ENCODE measurements around the gene FCF1. TPM values are rescaled to one million over a fixed set of nuclear protein-coding genes. Genes with fewer than 3 reads are reported as not detected.

The FCF1 gene
- 61.5 and 62.3 TPM in 2 replicates for total RNA-seq (2022)
- Bru-seq, nascent RNA: percentile 79 among the genes with signal in this experiment
- BruChase-seq, experiment 1, labeled RNA remaining after a 6-hour chase: percentile 90 among the genes with signal in this experiment
- percentile 80 among the genes with signal in this experiment for BruChase-seq, experiment 2, labeled RNA remaining after a 2-hour chase
- long read RNA-seq: 0 reads

- peak within 1 kb of the TSS; percentile 99 for H3K27ac Mint-ChIP-seq (ENCODE audit: low read depth, unreplicated experiment)
- intact Hi-C loops (cut with micrococcal nuclease): loop anchor here (1.0 kb wide), 2 partner anchors 103 to 181 kb away; no protein-coding TSS in a partner anchor
These were observed at the start of gene FCF1, which contains the start of gene AREL1 for GRCh38 chr14:74712499-74713394. Gene FCF1 (plus strand): TSS chr14:74713144. CDS start chr14:74713198, 54 bp downstream. Gene AREL1 (minus strand): TSS chr14:74713080. CDS start chr14:74685615, 27,465 bp downstream.

GRCh38 chr14:74663884-74664283 is 49.1 kb upstream of the FCF1 start:
- BruUV-seq (replicated peaks): no TSS peak
- H3K36me3 Mint-ChIP-seq (ENCODE audit: insufficient read depth, unreplicated experiment): peaks cover 69% of the 10 kb centered on the region

More at GRCh38 chr14:74712499-74713394, at the start of gene FCF1, which contains the start of gene AREL1:
- Mint-ChIP-seq H3K4me3 (ENCODE audit: unreplicated experiment) (peak within 1 kb of the TSS; percentile 99), H3K9me3 (ENCODE audit: unreplicated experiment) (no peaks in the 10 kb centered on the region), H3K4me1 (ENCODE audit: insufficient read depth, unreplicated experiment) (peaks cover 13% of the 10 kb centered on the region), H3K36me3 (ENCODE audit: insufficient read depth, unreplicated experiment) (peaks cover 47% of the 10 kb centered on the region), H3K27me3 (ENCODE audit: insufficient read depth, unreplicated experiment) (no peaks in the 10 kb centered on the region)
- DNase-seq (ENCODE audit: unreplicated experiment): peak; percentile 89
- POLR2A ChIA-PET: interaction anchor here (0.6 to 3.2 kb wide), 23 partner anchors 8 to 762 kb away, joined by 3 to 16 read pairs (median 3); partner anchors contain the start of genes ABCD4, COQ6 and YLPM1
- CTCF ChIA-PET: interaction anchor here (0.5 to 2.2 kb wide), 6 partner anchors 70 to 146 kb away, joined by 3 to 8 read pairs (median 3); no protein-coding TSS in a partner anchor
- TSS peak; percentile 64 for BruUV-seq (replicated peaks)
- TF ChIP-seq CTCF (IDR thresholded peaks at IDR 0.05; ENCODE audit: unreplicated experiment): no peak

GRCh38 chr14:74664717-74665116 is 48.2 kb upstream of the FCF1 start:
- POLR2A ChIA-PET: no interaction called here
- peaks cover 5% of the 10 kb centered on the region for H3K4me1 Mint-ChIP-seq (ENCODE audit: insufficient read depth, unreplicated experiment)
- CTCF ChIA-PET: interaction anchor here (1.0 kb wide), 1 partner anchor 55 kb away, joined by 3 read pairs; no protein-coding TSS in a partner anchor
- no peak overlapping the region for H3K27ac Mint-ChIP-seq (ENCODE audit: low read depth, unreplicated experiment)
- no peaks in the 10 kb centered on the region for H3K9me3 Mint-ChIP-seq (ENCODE audit: unreplicated experiment)
- no peak for DNase-seq (ENCODE audit: unreplicated experiment)
- H3K36me3 Mint-ChIP-seq (ENCODE audit: insufficient read depth, unreplicated experiment): peaks cover 76% of the 10 kb centered on the region
- TF ChIP-seq CTCF (IDR thresholded peaks at IDR 0.05; ENCODE audit: unreplicated experiment): no peak
- H3K27me3 Mint-ChIP-seq (ENCODE audit: insufficient read depth, unreplicated experiment): no peaks in the 10 kb centered on the region
- BruUV-seq (replicated peaks): no TSS peak
- intact Hi-C loops (cut with micrococcal nuclease): no loop called here
- no peak overlapping the region for H3K4me3 Mint-ChIP-seq (ENCODE audit: unreplicated experiment)

More at GRCh38 chr14:74663884-74664283, 49.1 kb upstream of the FCF1 start:
- no peaks in the 10 kb centered on the region for H3K27me3 Mint-ChIP-seq (ENCODE audit: insufficient read depth, unreplicated experiment)
- H3K9me3 Mint-ChIP-seq (ENCODE audit: unreplicated experiment): no peaks in the 10 kb centered on the region
- intact Hi-C loops (cut with micrococcal nuclease): no loop called here
- ChIA-PET POLR2A (no interaction called here), CTCF (interaction anchor here (0.5 to 1.0 kb wide), 2 partner anchors 51 to 55 kb away, joined by 3 read pairs; no protein-coding TSS in a partner anchor)
- no peak overlapping the region for H3K4me3 Mint-ChIP-seq (ENCODE audit: unreplicated experiment)
- H3K27ac Mint-ChIP-seq (ENCODE audit: low read depth, unreplicated experiment): no peak overlapping the region
- H3K4me1 Mint-ChIP-seq (ENCODE audit: insufficient read depth, unreplicated experiment): peaks cover 5% of the 10 kb centered on the region
- no peak for TF ChIP-seq CTCF (IDR thresholded peaks at IDR 0.05; ENCODE audit: unreplicated experiment)
- DNase-seq (ENCODE audit: unreplicated experiment): no peak

GRCh38 chr14:74667758-74668157 is 45.2 kb upstream of the FCF1 start:
- CTCF ChIA-PET: interaction anchor here (1.3 kb wide), 1 partner anchor 61 kb away, joined by 4 read pairs; no protein-coding TSS in a partner anchor
- no peak for DNase-seq (ENCODE audit: unreplicated experiment)
- BruUV-seq (replicated peaks): no TSS peak
- Mint-ChIP-seq H3K27ac (ENCODE audit: low read depth, unreplicated experiment) (no peak overlapping the region), H3K36me3 (ENCODE audit: insufficient read depth, unreplicated experiment) (peaks cover 85% of the 10 kb centered on the region), H3K4me3 (ENCODE audit: unreplicated experiment) (no peak overlapping the region), H3K27me3 (ENCODE audit: insufficient read depth, unreplicated experiment) (no peaks in the 10 kb centered on the region), H3K9me3 (ENCODE audit: unreplicated experiment) (no peaks in the 10 kb centered on the region), H3K4me1 (ENCODE audit: insufficient read depth, unreplicated experiment) (peaks cover 16% of the 10 kb centered on the region)
- POLR2A ChIA-PET: interaction anchor here (0.9 to 1.1 kb wide), 3 partner anchors 12 to 96 kb away, joined by 3 to 4 read pairs (median 4); partner anchors contain the start of gene YLPM1
- intact Hi-C loops (cut with micrococcal nuclease): no loop called here
- no peak for TF ChIP-seq CTCF (IDR thresholded peaks at IDR 0.05; ENCODE audit: unreplicated experiment)
